HFF-Myc (cell line): ENCODE results near the gene JARID2.

Experiments
- DNase-seq: peaks from one replicate; pipeline ENCODE4 v3.0.0-alpha.2; 2011; ENCODE audit warnings: low read depth; ENCODE audit errors: extremely low read depth
- H3K4me3 ChIP-seq: replicated peaks from 2 replicates; pipeline ENCODE4 v1.5.1; 2011; ENCODE audit warnings: low read depth, mild to moderate bottlenecking, control low read depth, low read length
- TF ChIP-seq, protein P1 (sequence below): IDR thresholded peaks from 2 replicates; pipeline ENCODE4 v1.5.1; 2012; ENCODE audit warnings: mild to moderate bottlenecking, low read depth, low read length, control low read depth; ENCODE audit errors: missing control alignments

The JARID2 gene

DNA sequence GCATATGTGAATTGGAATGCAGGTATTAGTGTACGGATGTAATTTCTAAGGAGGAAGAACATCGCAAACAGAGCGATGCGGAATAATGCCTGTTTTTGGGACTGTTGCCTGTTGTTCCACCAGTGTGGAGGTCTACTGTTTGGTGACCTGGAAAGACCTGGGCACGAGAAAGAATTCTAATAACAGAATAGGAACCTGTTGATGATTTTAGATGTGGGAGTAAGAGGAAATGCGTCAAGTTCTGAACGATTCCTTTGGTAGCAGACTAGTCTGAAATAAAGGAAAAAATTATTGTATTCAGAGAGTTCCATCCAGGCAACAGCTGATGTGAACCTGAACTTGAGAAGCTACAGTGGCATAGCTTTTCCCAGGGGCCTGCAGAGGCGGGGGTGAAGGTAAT lies 224.9 kb downstream of the JARID2 start:
- no peak overlapping the region for H3K4me3 ChIP-seq
- TF ChIP-seq, protein P1, sequence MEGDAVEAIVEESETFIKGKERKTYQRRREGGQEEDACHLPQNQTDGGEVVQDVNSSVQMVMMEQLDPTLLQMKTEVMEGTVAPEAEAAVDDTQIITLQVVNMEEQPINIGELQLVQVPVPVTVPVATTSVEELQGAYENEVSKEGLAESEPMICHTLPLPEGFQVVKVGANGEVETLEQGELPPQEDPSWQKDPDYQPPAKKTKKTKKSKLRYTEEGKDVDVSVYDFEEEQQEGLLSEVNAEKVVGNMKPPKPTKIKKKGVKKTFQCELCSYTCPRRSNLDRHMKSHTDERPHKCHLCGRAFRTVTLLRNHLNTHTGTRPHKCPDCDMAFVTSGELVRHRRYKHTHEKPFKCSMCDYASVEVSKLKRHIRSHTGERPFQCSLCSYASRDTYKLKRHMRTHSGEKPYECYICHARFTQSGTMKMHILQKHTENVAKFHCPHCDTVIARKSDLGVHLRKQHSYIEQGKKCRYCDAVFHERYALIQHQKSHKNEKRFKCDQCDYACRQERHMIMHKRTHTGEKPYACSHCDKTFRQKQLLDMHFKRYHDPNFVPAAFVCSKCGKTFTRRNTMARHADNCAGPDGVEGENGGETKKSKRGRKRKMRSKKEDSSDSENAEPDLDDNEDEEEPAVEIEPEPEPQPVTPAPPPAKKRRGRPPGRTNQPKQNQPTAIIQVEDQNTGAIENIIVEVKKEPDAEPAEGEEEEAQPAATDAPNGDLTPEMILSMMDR, result no peak
- no peak for DNase-seq

- TF ChIP-seq, protein P1, result no peak
Observed at GRCh38 chr6:15472621-15473020, 226.8 kb downstream of the JARID2 start.

GRCh38 chr6:15473174-15473573 lies 227.3 kb downstream of the JARID2 start:
- H3K4me3 ChIP-seq, result no peak overlapping the region
- DNase-seq, result no peak
- TF ChIP-seq, protein P1, result no peak

More at GRCh38 chr6:15472621-15473020, 226.8 kb downstream of the JARID2 start:
- DNase-seq, result no peak
- H3K4me3 ChIP-seq, result no peak overlapping the region

DNA sequence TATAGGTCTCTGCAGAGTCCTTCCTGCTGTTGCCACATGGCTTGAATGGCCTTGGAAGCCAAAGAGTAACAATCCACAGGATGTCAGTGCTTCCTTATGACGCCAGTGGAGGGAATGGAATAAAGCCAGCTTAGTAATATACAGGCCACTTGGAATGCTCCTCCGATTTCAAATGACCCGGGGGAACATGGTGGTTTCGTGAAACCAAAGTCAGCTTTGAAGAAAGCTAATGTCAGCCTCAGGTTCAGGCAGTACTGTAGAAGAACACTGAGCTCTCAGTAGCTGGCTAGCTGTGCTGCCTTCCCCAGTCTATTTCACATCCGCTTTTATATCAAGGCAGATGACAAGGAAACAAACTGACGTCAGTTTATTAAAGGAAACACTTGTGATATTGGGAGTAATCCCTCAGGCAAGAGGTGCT lies 227.9 kb downstream of the JARID2 start:
- DNase-seq, result peak; percentile 51
- TF ChIP-seq, protein P1, result no peak
- no peak overlapping the region for H3K4me3 ChIP-seq

- no peak overlapping the region for H3K4me3 ChIP-seq
- TF ChIP-seq, protein P1, result no peak
- DNase-seq, result no peak
Observed at GRCh38 chr6:15474196-15474595, 228.3 kb downstream of the JARID2 start.

DNA sequence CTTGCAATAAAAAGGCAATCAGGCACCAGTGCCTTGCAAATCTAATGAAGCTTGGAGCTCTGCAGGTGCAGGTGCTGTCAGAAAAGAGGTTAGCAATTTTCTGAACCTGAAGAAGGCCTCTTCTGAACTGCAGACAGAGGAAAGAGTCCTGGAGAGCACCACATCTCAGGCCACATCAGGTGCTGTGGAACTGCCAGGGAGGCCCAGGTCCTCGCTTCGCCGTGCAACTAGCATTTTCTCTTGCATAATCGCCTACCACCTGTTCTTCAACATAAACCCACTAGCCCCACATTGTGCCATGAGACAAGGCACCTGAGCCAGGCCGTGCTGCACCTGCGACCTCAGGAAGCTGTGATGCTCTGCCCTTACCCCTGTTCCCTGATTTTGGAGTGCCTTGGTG lies 229.4 kb downstream of the JARID2 start:
- TF ChIP-seq, protein P1, result no peak
- no peak overlapping the region for H3K4me3 ChIP-seq
- no peak for DNase-seq

DNA sequence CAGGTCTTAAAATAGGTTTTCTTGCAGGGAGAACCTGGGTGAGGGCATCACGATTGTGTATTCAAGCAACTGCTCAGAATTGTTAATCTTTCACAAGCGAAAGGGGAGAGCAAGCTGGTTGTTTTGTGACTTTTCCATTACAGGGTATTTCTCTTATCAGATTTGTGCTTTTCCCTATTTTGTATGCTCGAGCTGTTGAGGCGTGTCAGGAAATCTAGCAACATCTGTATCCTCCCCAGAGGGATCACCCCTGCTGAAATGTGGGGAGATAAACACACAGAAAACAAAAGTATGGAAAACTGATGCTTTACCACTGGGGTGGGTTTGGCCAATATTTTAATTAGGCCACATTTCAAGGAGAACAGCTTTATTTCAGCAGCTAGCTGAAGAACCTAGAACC lies 230.0 kb downstream of the JARID2 start:
- H3K4me3 ChIP-seq, result no peak overlapping the region
- TF ChIP-seq, protein P1, result no peak

More for the DNA sequence above, 230.0 kb downstream of the JARID2 start:
- DNase-seq, result no peak
